Peyer's patch (tissue), 4 donors: Measurements from ENCODE around the gene PSMA3. TPM values are rescaled to one million over a fixed set of nuclear protein-coding genes. Genes with fewer than 3 reads are reported as not detected.

Experiments
- DNase-seq, 3 donors: peaks; one replicate each; pipeline ENCODE4 v3.0.0-alpha.2; 2017 to 2019
- H3K27ac ChIP-seq, 4 donors: fragments of 200-600 bp; sonication (generic); one replicate each; pipeline ENCODE4 v1.5.1; 2016 to 2019
- H3K27me3 ChIP-seq, 2 donors: fragments of 200-600 bp; sonication (generic); one replicate each; pipeline ENCODE4 v1.5.1; 2019
- H3K36me3 ChIP-seq, 3 donors: fragments of 200-600 bp; sonication (generic); one replicate each; pipeline ENCODE4 v1.5.1; 2016 to 2019
- H3K4me1 ChIP-seq, 4 donors: fragments of 200-600 bp; sonication (generic); one replicate each; pipeline ENCODE4 v1.5.1; 2016 to 2019
- H3K4me3 ChIP-seq, 4 donors: fragments of 200-600 bp; sonication (generic); 1 replicate in 3 of 4; 2 replicates in 1 of 4; pipeline ENCODE4 v1.5.1; 2016 to 2019; ENCODE audit warnings: mild to moderate bottlenecking in 1 of 4
- H3K9me3 ChIP-seq, 4 donors: fragments of 200-600 bp; sonication (generic); one replicate each; pipeline ENCODE4 v1.5.1; 2016 to 2019; ENCODE audit warnings: mild to moderate bottlenecking in 1 of 4
- POLR2A ChIP-seq, 2 donors: fragments of 450-650 bp; IDR thresholded peaks; one replicate each; pipeline ENCODE4 v1.5.1; 2017; ENCODE audit warnings: antibody characterized with exemption in 2 of 2, mild to moderate bottlenecking in 2 of 2, moderate library complexity in 2 of 2
- total RNA-seq, 4 donors: library from RNA; depleted of rRNA; stranded (reverse); fragments of >200 nt; gene quantifications; one replicate each; pipeline ENCODE4 v1.1.0, GENCODE V29; 2016
- TF ChIP-seq, protein P1 (sequence below), 6 experiments: fragments of 450-650 bp in 4 of 6; fragments of 200-600 bp in 2 of 6; sonication (generic) in 1 of 6; IDR thresholded peaks; one replicate each; pipeline ENCODE4 v1.5.1; 2017 to 2019; ENCODE audit warnings: antibody characterized with exemption in 6 of 6, mild to moderate bottlenecking in 3 of 6, moderate library complexity in 1 of 6

PSMA3 gene
- total RNA-seq, 4 donors from 2014 or later: 78.5 to 199 (median 112) TPM

GRCh38 chr14:58238252-58239243, 6.1 kb upstream of the PSMA3 start:
- Histone ChIP-seq H3K36me3 (peaks cover 0 to 5% (median 0%) of the 10 kb centered on the region in 3 donors), H3K4me3 (peak overlapping the region; percentile 41 to 63 (median 56)), H3K9me3 (no peaks in the 10 kb centered on the region), H3K27ac (peak overlapping the region; percentile 63 to 76 (median 69)), H3K4me1 (peaks cover 0 to 9% (median 0%) of the 10 kb centered on the region in 4 donors), H3K27me3 (no peaks in the 10 kb centered on the region)
- no peak for DNase-seq
- TF ChIP-seq, protein P1, sequence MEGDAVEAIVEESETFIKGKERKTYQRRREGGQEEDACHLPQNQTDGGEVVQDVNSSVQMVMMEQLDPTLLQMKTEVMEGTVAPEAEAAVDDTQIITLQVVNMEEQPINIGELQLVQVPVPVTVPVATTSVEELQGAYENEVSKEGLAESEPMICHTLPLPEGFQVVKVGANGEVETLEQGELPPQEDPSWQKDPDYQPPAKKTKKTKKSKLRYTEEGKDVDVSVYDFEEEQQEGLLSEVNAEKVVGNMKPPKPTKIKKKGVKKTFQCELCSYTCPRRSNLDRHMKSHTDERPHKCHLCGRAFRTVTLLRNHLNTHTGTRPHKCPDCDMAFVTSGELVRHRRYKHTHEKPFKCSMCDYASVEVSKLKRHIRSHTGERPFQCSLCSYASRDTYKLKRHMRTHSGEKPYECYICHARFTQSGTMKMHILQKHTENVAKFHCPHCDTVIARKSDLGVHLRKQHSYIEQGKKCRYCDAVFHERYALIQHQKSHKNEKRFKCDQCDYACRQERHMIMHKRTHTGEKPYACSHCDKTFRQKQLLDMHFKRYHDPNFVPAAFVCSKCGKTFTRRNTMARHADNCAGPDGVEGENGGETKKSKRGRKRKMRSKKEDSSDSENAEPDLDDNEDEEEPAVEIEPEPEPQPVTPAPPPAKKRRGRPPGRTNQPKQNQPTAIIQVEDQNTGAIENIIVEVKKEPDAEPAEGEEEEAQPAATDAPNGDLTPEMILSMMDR (IDR thresholded peaks at IDR 0.05): no peak
- no peak for TF ChIP-seq POLR2A (IDR thresholded peaks at IDR 0.05)

GRCh38 chr14:58239244-58240195, 5.1 kb upstream of the PSMA3 start:
- Histone ChIP-seq H3K27me3 (no peaks in the 10 kb centered on the region), H3K4me1 (peaks cover 0 to 11% (median 0%) of the 10 kb centered on the region in 4 donors), H3K4me3 (peak overlapping the region; percentile 41 to 63 (median 56)), H3K9me3 (no peaks in the 10 kb centered on the region), H3K36me3 (no peaks in the 10 kb centered on the region), H3K27ac (peak overlapping the region; percentile 68 to 76 (median 72))
- TF ChIP-seq, protein P1 (IDR thresholded peaks at IDR 0.05): peak in 1 of 6 experiments; percentile 7
- no peak for TF ChIP-seq POLR2A (IDR thresholded peaks at IDR 0.05)
- DNase-seq: peak; percentile 75 to 89 (median 77)

- H3K4me1 ChIP-seq: peaks cover 0 to 26% (median 8%) of the 10 kb centered on the region in 4 donors
- peak overlapping the region; percentile 71 to 85 (median 79) for H3K4me3 ChIP-seq
- no peak for DNase-seq
- TF ChIP-seq, protein P1 (IDR thresholded peaks at IDR 0.05): no peak
- no peak for TF ChIP-seq POLR2A (IDR thresholded peaks at IDR 0.05)
- H3K27me3 ChIP-seq: no peaks in the 10 kb centered on the region
- peak overlapping the region; percentile 92 to 99 (median 94) for H3K27ac ChIP-seq
- no peaks in the 10 kb centered on the region for H3K9me3 ChIP-seq
- H3K36me3 ChIP-seq: peaks cover 0 to 11% (median 0%) of the 10 kb centered on the region in 3 donors
Measured at GRCh38 chr14:58243790-58244555, 670 bp upstream of the PSMA3 start.

- DNase-seq: no peak
- H3K27me3 ChIP-seq: no peaks in the 10 kb centered on the region
- H3K27ac ChIP-seq: peak overlapping the region; percentile 92 to 99 (median 94)
- peak overlapping the region; percentile 71 to 85 (median 79) for H3K4me3 ChIP-seq
- H3K9me3 ChIP-seq: no peaks in the 10 kb centered on the region
- H3K4me1 ChIP-seq: peaks cover 0 to 26% (median 8%) of the 10 kb centered on the region in 4 donors
- TF ChIP-seq, protein P1 (IDR thresholded peaks at IDR 0.05): no peak
- no peak for TF ChIP-seq POLR2A (IDR thresholded peaks at IDR 0.05)
- peaks cover 0 to 25% (median 0%) of the 10 kb centered on the region in 3 donors for H3K36me3 ChIP-seq
Measured at GRCh38 chr14:58245562-58245961, 919 bp downstream of the PSMA3 start.
